Thyroid gland (tissue), 4 donors: ENCODE results near the gene CPVL.

Experiments
- POLR2A ChIP-seq, 2 donors: fragments of 450-650 bp; IDR thresholded peaks; one replicate each; pipeline ENCODE4 v1.6.1; 2017; ENCODE audit warnings: antibody characterized with exemption in 2 of 2, mild to moderate bottlenecking in 2 of 2, moderate library complexity in 1 of 2
- TF ChIP-seq, protein P1 (sequence below), 6 experiments: fragments of 200-600 bp in 3 of 6; fragments of 450-650 bp in 3 of 6; sonication (generic) in 3 of 6; IDR thresholded peaks; one replicate each; pipeline ENCODE4 v1.5.1; 2016 to 2019; ENCODE audit warnings: antibody characterized with exemption in 6 of 6, mild to moderate bottlenecking in 2 of 6, inconsistent platforms in 1 of 6, moderate library complexity in 1 of 6

DNA sequence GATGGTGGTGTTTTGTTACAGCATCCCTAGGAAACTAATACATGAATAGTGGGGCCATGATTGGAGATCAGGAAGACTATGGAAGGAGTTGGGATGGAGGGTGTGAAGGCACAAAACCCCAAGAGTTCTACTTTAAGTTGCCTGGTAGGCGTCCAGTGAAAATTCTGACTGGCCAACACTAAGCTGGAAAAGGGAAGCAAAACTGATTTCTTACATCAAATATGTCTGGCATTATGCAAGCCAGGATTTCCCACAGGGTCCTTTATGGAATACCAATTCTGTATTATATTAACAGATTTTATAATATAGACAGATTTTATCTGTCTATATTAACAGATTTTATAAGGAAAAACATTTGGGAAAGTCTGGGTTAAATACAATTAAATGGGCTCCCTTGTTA lies 16.2 kb downstream of the CPVL start:
- TF ChIP-seq, protein P1, sequence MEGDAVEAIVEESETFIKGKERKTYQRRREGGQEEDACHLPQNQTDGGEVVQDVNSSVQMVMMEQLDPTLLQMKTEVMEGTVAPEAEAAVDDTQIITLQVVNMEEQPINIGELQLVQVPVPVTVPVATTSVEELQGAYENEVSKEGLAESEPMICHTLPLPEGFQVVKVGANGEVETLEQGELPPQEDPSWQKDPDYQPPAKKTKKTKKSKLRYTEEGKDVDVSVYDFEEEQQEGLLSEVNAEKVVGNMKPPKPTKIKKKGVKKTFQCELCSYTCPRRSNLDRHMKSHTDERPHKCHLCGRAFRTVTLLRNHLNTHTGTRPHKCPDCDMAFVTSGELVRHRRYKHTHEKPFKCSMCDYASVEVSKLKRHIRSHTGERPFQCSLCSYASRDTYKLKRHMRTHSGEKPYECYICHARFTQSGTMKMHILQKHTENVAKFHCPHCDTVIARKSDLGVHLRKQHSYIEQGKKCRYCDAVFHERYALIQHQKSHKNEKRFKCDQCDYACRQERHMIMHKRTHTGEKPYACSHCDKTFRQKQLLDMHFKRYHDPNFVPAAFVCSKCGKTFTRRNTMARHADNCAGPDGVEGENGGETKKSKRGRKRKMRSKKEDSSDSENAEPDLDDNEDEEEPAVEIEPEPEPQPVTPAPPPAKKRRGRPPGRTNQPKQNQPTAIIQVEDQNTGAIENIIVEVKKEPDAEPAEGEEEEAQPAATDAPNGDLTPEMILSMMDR (IDR thresholded peaks at IDR 0.05) = no peak
- TF ChIP-seq POLR2A (IDR thresholded peaks at IDR 0.05) = no peak
